IPS-18c (cell line): ENCODE measurements around the gene ITGB7.
"Not testable (repeated sequence)": the region's sequence is repeated elsewhere in the genome, so short reads cannot be mapped to it uniquely, and the experiment has no call there.

Source experiments
- H3K4me3 ChIP-seq: 2 replicates; pipeline ENCODE4 v1.7.0; 2013; ENCODE audit warnings: low read depth, mild to moderate bottlenecking, low read length, moderate library complexity; ENCODE audit not compliant: insufficient read depth
- H3K9me3 ChIP-seq: one replicate; pipeline ENCODE4 v1.6.1; 2013; ENCODE audit warnings: mild to moderate bottlenecking, low read length, moderate library complexity; ENCODE audit not compliant: control insufficient read depth, insufficient read depth

The ITGB7 gene

GRCh38 chr12:53208877-53209463 is 1.9 kb upstream of the ITGB7 start:
- Histone ChIP-seq H3K9me3 (no peaks in the 10 kb centered on the region), H3K4me3 (no peak overlapping the region)

GRCh38 chr12:53208435-53208834 is 1.4 kb upstream of the ITGB7 start:
- no peak overlapping the region for H3K4me3 ChIP-seq
- H3K9me3 ChIP-seq = no peaks in the 10 kb centered on the region

GRCh38 chr12:53205747-53206419 is 1.2 kb downstream of the ITGB7 start:
- H3K4me3 ChIP-seq = no peak overlapping the region
- no peaks in the 10 kb centered on the region for H3K9me3 ChIP-seq

- H3K4me3 ChIP-seq = no peak overlapping the region
- H3K9me3 ChIP-seq = no peaks in the 10 kb centered on the region
Measured at GRCh38 chr12:53204351-53204750, 2.7 kb downstream of the ITGB7 start.

- not testable (repeated sequence) for H3K9me3 ChIP-seq, H3K4me3 ChIP-seq
Measured at GRCh38 chr12:53202316-53202715, 4.7 kb downstream of the ITGB7 start.

GRCh38 chr12:53201639-53202038 is 5.4 kb downstream of the ITGB7 start:
- no peak overlapping the region for H3K4me3 ChIP-seq
- no peaks in the 10 kb centered on the region for H3K9me3 ChIP-seq

- H3K9me3 ChIP-seq = no peaks in the 10 kb centered on the region
- no peak overlapping the region for H3K4me3 ChIP-seq
Measured at GRCh38 chr12:53201177-53201541, 5.9 kb downstream of the ITGB7 start.

- Histone ChIP-seq H3K9me3 (no peaks in the 10 kb centered on the region), H3K4me3 (no peak overlapping the region)
Measured at GRCh38 chr12:53200458-53201176, 6.4 kb downstream of the ITGB7 start.

- no peak overlapping the region for H3K4me3 ChIP-seq
- no peaks in the 10 kb centered on the region for H3K9me3 ChIP-seq
Measured at GRCh38 chr12:53200107-53200457, 7.0 kb downstream of the ITGB7 start.

GRCh38 chr12:53199700-53200099 is 7.4 kb downstream of the ITGB7 start:
- H3K4me3 ChIP-seq = no peak overlapping the region
- no peaks in the 10 kb centered on the region for H3K9me3 ChIP-seq

- H3K9me3 ChIP-seq = no peaks in the 10 kb centered on the region
- no peak overlapping the region for H3K4me3 ChIP-seq
Measured at GRCh38 chr12:53198486-53199110, 8.5 kb downstream of the ITGB7 start.

- Histone ChIP-seq H3K4me3 (no peak overlapping the region), H3K9me3 (no peaks in the 10 kb centered on the region)
Measured at GRCh38 chr12:53197011-53197640, 9.9 kb downstream of the ITGB7 start.

- no peaks in the 10 kb centered on the region for H3K9me3 ChIP-seq
- no peak overlapping the region for H3K4me3 ChIP-seq
Measured at GRCh38 chr12:53196486-53196885, 10.6 kb downstream of the ITGB7 start.

GRCh38 chr12:53195516-53196420 is 11.3 kb downstream of the ITGB7 start:
- no peaks in the 10 kb centered on the region for H3K9me3 ChIP-seq
- no peak overlapping the region for H3K4me3 ChIP-seq

GRCh38 chr12:53194973-53195372 is 12.1 kb downstream of the ITGB7 start:
- Histone ChIP-seq H3K9me3 (no peaks in the 10 kb centered on the region), H3K4me3 (no peak overlapping the region)

- no peaks in the 10 kb centered on the region for H3K9me3 ChIP-seq
- H3K4me3 ChIP-seq = no peak overlapping the region
Measured at GRCh38 chr12:53193985-53194716, 12.9 kb downstream of the ITGB7 start.
